ENCODE data around the gene FHIP1A.

FHIP1A gene

DNA sequence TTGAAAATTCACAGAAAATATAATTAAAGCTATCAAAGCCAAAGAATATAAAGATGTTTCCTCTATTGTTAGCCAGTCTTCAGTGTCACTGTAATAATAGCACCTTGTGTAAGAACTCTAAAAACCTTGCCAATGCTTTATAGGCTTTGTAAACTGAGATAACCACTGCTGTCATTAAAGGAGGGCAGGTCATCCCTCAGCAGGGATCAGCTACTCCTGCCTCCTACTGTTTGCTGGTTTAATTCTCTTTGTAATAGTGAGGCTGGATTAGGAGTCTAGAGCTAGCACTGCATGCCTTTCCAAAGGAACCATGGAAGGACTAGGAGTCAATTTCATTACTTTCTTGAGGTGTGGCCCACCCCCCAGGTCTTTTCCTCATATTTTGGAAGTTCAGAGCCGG lies 46.2 kb downstream of the FHIP1A start:
- DNase-seq (ENCODE audit: low read depth in 2 of 2, low spot score in 1 of 2) = no peak

DNA sequence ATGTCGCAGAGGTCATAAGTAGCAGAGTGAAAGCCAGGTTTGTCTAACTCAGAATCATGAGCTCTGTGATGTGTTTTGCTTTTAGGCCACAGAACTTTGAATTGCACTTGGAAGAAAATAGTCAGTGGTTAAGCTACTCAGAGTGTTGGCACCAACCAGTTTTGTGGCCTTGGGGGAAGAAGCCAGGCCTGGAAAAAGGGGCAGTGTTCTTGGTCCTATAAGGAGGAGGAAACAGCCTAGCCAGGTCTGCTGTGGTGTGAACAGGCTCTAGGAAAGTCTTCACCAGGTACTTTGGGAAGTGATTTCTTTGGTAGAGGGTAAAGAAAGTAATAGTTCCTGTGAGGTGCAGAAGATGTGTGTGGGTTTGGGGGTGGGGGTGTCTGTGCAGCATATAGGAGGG lies 49.2 kb downstream of the FHIP1A start:
- no peak for DNase-seq (ENCODE audit: low read depth in 2 of 2, low spot score in 1 of 2)

Measured in stimulated activated CD8-positive, alpha-beta memory T cell treated with anti-CD3 and anti-CD28 coated beads, Interleukin-4, amount 100 ng/mL, for 4 hours (primary cell).